ENCODE results near the gene MLPH. TPM values are rescaled to one million over a fixed set of nuclear protein-coding genes. Genes with fewer than 3 reads are reported as not detected.
A peak's percentile ranks its signal among the peaks of the same experiment; 100 is the strongest.

MLPH gene
- total and polyA plus RNA-seq, 9 of the 15 experiments (the other 6 are each of a cell fraction or from before 2014, with no cell fraction given), result 0.22 TPM; not detected in 8

- TF ChIP-seq, protein P1, sequence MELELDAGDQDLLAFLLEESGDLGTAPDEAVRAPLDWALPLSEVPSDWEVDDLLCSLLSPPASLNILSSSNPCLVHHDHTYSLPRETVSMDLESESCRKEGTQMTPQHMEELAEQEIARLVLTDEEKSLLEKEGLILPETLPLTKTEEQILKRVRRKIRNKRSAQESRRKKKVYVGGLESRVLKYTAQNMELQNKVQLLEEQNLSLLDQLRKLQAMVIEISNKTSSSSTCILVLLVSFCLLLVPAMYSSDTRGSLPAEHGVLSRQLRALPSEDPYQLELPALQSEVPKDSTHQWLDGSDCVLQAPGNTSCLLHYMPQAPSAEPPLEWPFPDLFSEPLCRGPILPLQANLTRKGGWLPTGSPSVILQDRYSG (tag; conservative IDR thresholded peaks at IDR 0.05; ENCODE audit: low read depth), result no peak
- no peak for TF ChIP-seq HMGXB4 (CRISPR knock-in tag; IDR thresholded peaks at IDR 0.05)
- TF ChIP-seq MCM3 (IDR thresholded peaks at IDR 0.05), result no peak
- TF ChIP-seq EHMT2 (IDR thresholded peaks at IDR 0.05), result no peak
- TF ChIP-seq SMARCA5 (IDR thresholded peaks at IDR 0.05), result no peak
- TF ChIP-seq ILF3 (IDR thresholded peaks at IDR 0.05; ENCODE audit: borderline replicate concordance), result no peak
- peak; percentile 38 for TF ChIP-seq FOSL1 (tag; conservative IDR thresholded peaks at IDR 0.05)
- no peak for TF ChIP-seq ZFP36 (IDR thresholded peaks at IDR 0.05; ENCODE audit: low read depth, low read length, partially characterized antibody)
- no peak for TF ChIP-seq MEF2A (IDR thresholded peaks at IDR 0.05; ENCODE audit: control insufficient read depth, low read depth, low read length)
- TF ChIP-seq HNRNPUL1 (IDR thresholded peaks at IDR 0.05; ENCODE audit: low read length), result no peak
- no peak for TF ChIP-seq MTA1 (IDR thresholded peaks at IDR 0.05; ENCODE audit: borderline replicate concordance)
- no peak for TF ChIP-seq ETS2 (tag; IDR thresholded peaks at IDR 0.05; ENCODE audit: borderline replicate concordance, poor library complexity, severe bottlenecking)
- TF ChIP-seq, protein P2, sequence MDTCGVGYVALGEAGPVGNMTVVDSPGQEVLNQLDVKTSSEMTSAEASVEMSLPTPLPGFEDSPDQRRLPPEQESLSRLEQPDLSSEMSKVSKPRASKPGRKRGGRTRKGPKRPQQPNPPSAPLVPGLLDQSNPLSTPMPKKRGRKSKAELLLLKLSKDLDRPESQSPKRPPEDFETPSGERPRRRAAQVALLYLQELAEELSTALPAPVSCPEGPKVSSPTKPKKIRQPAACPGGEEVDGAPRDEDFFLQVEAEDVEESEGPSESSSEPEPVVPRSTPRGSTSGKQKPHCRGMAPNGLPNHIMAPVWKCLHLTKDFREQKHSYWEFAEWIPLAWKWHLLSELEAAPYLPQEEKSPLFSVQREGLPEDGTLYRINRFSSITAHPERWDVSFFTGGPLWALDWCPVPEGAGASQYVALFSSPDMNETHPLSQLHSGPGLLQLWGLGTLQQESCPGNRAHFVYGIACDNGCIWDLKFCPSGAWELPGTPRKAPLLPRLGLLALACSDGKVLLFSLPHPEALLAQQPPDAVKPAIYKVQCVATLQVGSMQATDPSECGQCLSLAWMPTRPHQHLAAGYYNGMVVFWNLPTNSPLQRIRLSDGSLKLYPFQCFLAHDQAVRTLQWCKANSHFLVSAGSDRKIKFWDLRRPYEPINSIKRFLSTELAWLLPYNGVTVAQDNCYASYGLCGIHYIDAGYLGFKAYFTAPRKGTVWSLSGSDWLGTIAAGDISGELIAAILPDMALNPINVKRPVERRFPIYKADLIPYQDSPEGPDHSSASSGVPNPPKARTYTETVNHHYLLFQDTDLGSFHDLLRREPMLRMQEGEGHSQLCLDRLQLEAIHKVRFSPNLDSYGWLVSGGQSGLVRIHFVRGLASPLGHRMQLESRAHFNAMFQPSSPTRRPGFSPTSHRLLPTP (IDR thresholded peaks at IDR 0.05; ENCODE audit: borderline replicate concordance, extremely low read depth, insufficient read length), result no peak
- TF ChIP-seq ZNF143 (CRISPR knock-in tag; IDR thresholded peaks at IDR 0.05), result no peak
- TF ChIP-seq MTF1 (CRISPR knock-in tag; IDR thresholded peaks at IDR 0.05; ENCODE audit: borderline replicate concordance), result no peak
- no peak for TF ChIP-seq KAT2B (IDR thresholded peaks at IDR 0.05; ENCODE audit: low read depth, low read length)
- TF ChIP-seq MAFF (IDR thresholded peaks at IDR 0.05; ENCODE audit: low read length), result peak; percentile 37; the same call in 1 of the 2 replicates
- no peak for TF ChIP-seq ZNF766 (CRISPR knock-in tag; conservative IDR thresholded peaks at IDR 0.05)
- TF ChIP-seq CCNT2 (IDR thresholded peaks at IDR 0.05; ENCODE audit: borderline replicate concordance, extremely low read depth, insufficient read length, low read depth, low read length), result no peak
- TF ChIP-seq NFATC3 (IDR thresholded peaks at IDR 0.05), result no peak
- no peak for TF ChIP-seq CBFB (CRISPR knock-in tag; IDR thresholded peaks at IDR 0.05)
- no peak for TF ChIP-seq ADNP (tag; IDR thresholded peaks at IDR 0.05)
- TF ChIP-seq ZEB2 (IDR thresholded peaks at IDR 0.05), result no peak
- no peak for TF ChIP-seq FOXA1 (IDR thresholded peaks at IDR 0.05; ENCODE audit: borderline replicate concordance)
These were observed 27.3 kb upstream of the MLPH start (continued) for GRCh38 chr2:237459741-237460174.

Data from K562 (cell line).